ENCODE data around the gene ANKRD31. TPM values are rescaled to one million over a fixed set of nuclear protein-coding genes. Genes with fewer than 3 reads are reported as not detected.

ANKRD31 gene
- total RNA-seq, 1 experiment from 2014 or later: 0.30 TPM

DNA sequence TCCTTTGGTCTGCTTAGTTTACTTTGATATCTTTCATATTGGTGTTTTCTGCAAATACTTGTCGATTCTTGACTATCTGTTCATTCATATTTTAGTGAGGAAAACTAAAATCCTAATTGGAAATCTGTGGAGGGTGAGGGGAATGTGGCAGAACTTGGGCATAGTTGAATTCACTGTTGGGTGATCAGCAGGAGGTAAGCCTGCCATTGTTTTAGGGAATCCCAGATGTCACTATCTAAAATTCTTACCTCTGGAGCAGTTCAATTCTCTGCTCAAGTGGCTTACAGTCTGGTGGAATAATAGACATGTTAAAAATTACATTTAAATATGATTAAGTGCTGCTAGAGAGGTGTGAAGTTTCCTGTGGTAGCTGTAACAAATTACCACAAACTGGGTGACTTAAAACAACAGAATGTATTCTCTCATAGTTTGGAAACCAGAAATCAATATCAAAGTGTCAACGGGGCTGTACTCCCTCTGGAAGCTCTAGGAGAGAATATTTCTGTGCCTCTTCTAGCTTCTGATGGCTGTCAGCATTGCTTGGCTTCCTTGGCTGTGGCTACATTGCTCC is 94.0 kb downstream of the ANKRD31 start:
- Histone ChIP-seq H3K36me3 (ENCODE audit: control insufficient read depth in 1 of 2, insufficient read depth in 2 of 2, low read length in 2 of 2) (no peaks in the 10 kb centered on the region), H3K4me2 (ENCODE audit: low read length) (no peak overlapping the region), H3K27ac (ENCODE audit: low read depth, low read length) (no peak overlapping the region), H3K4me1 (ENCODE audit: control insufficient read depth in 1 of 2, insufficient read depth in 2 of 2, low read length in 2 of 2) (no peaks in the 10 kb centered on the region), H3K9ac (ENCODE audit: low read length) (no peak overlapping the region), H4K20me1 (ENCODE audit: insufficient read depth) (no peaks in the 10 kb centered on the region), H3K79me2 (ENCODE audit: insufficient read depth, low read length) (no peaks in the 10 kb centered on the region), H3K4me3 (replicated peaks in 1 of 2; ENCODE audit: low read depth in 1 of 2, low read length in 2 of 2) (no peak overlapping the region), H3K9me2 (ENCODE audit: insufficient read depth) (no peaks in the 10 kb centered on the region), H3K27me3 (ENCODE audit: insufficient read depth, low read length) (no peaks in the 10 kb centered on the region), H3K9me3 (ENCODE audit: control insufficient read depth in 1 of 2, insufficient read depth in 1 of 2, low read depth in 1 of 2, low read length in 2 of 2) (no peaks in the 10 kb centered on the region), H2AFZ (ENCODE audit: low read depth, low read length, poor library complexity, severe bottlenecking) (no peak overlapping the region)
- ATAC-seq (no peak), DNase-seq (ENCODE audit: low read depth, low spot score) (no peak)
- TF ChIP-seq EZH2 (IDR thresholded peaks at IDR 0.05): no peak
- no peak for TF ChIP-seq EZH2phosphoT487 (IDR thresholded peaks at IDR 0.05; ENCODE audit: borderline replicate concordance)
- TF ChIP-seq SP1 (IDR thresholded peaks at IDR 0.05; ENCODE audit: low read depth): no peak
- TF ChIP-seq ZFX (IDR thresholded peaks at IDR 0.05): no peak
- TF ChIP-seq SRF (IDR thresholded peaks at IDR 0.05; ENCODE audit: low read depth): no peak
- TF ChIP-seq, protein P1, sequence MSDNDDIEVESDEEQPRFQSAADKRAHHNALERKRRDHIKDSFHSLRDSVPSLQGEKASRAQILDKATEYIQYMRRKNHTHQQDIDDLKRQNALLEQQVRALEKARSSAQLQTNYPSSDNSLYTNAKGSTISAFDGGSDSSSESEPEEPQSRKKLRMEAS (IDR thresholded peaks at IDR 0.05): no peak
- no peak for TF ChIP-seq RAD21 (IDR thresholded peaks at IDR 0.05; ENCODE audit: low read depth)
- no peak for TF ChIP-seq YY1 (IDR thresholded peaks at IDR 0.05; ENCODE audit: extremely low read depth, insufficient replicate concordance, low read depth, low read length)
- no peak for TF ChIP-seq POLR2A (IDR thresholded peaks at IDR 0.05; ENCODE audit: borderline replicate concordance, extremely low read depth, insufficient read depth, insufficient read length)
- TF ChIP-seq, protein P2, sequence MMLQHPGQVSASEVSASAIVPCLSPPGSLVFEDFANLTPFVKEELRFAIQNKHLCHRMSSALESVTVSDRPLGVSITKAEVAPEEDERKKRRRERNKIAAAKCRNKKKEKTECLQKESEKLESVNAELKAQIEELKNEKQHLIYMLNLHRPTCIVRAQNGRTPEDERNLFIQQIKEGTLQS (IDR thresholded peaks at IDR 0.05): no peak
- TF ChIP-seq, protein P3, sequence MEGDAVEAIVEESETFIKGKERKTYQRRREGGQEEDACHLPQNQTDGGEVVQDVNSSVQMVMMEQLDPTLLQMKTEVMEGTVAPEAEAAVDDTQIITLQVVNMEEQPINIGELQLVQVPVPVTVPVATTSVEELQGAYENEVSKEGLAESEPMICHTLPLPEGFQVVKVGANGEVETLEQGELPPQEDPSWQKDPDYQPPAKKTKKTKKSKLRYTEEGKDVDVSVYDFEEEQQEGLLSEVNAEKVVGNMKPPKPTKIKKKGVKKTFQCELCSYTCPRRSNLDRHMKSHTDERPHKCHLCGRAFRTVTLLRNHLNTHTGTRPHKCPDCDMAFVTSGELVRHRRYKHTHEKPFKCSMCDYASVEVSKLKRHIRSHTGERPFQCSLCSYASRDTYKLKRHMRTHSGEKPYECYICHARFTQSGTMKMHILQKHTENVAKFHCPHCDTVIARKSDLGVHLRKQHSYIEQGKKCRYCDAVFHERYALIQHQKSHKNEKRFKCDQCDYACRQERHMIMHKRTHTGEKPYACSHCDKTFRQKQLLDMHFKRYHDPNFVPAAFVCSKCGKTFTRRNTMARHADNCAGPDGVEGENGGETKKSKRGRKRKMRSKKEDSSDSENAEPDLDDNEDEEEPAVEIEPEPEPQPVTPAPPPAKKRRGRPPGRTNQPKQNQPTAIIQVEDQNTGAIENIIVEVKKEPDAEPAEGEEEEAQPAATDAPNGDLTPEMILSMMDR (IDR thresholded peaks at IDR 0.05 in 2 of 3, conservative IDR thresholded peaks at IDR 0.05 in 1 of 3; ENCODE audit: borderline replicate concordance in 1 of 3, insufficient read depth in 1 of 3, low read depth in 2 of 3, low read length in 2 of 3): no peak
- no peak for TF ChIP-seq ELF1 (IDR thresholded peaks at IDR 0.05; ENCODE audit: borderline replicate concordance, low read depth)
- TF ChIP-seq TCF7L2 (IDR thresholded peaks at IDR 0.05; ENCODE audit: borderline replicate concordance, extremely low read depth, insufficient read depth, insufficient read length): no peak
- TF ChIP-seq CBX3 (IDR thresholded peaks at IDR 0.05; ENCODE audit: low read depth): no peak
- no peak for TF ChIP-seq JUND (IDR thresholded peaks at IDR 0.05)
- intact Hi-C loops (cut with micrococcal nuclease): no loop called here
- no TSS peak for BruUV-seq (replicated peaks)
- ChIA-PET POLR2A (no interaction called here), RAD21 (ENCODE audit: low non-redundant PET in 1 of 2, low total read pairs in 2 of 2, uncharacterized antibody in 2 of 2, unreplicated experiment in 2 of 2) (no interaction called here), CTCF (no interaction called here)

Measured in HCT116 (cell line).